ENCODE results near the gene AGAP9. TPM values are rescaled to one million over a fixed set of nuclear protein-coding genes. Genes with fewer than 3 reads are reported as not detected.
"Not testable (repeated sequence)": the region's sequence is repeated elsewhere in the genome, so short reads cannot be mapped to it uniquely, and the experiment has no call there.

Gene AGAP9
- total RNA-seq (2022), result 20.7 and 26.1 TPM in 2 replicates
- Bru-seq, nascent RNA, result percentile 77 among the genes with signal in this experiment
- BruChase-seq, experiment 1, labeled RNA remaining after a 2-hour chase, result percentile 83 among the genes with signal in this experiment
- BruChase-seq, experiment 2, labeled RNA remaining after a 6-hour chase, result percentile 81 among the genes with signal in this experiment
- long read RNA-seq, partial matches to known transcripts, result 3 of 4 reads
- long read RNA-seq, other reads (novel, unspliced or antisense), result 1 of 4 reads

- CTCF ChIA-PET; H3K4me1 Mint-ChIP-seq (ENCODE audit: low read depth, unreplicated experiment); H3K4me3 ChIP-seq (ENCODE audit: low read depth, low read length); intact Hi-C loops (cut with micrococcal nuclease; ENCODE audit: unreplicated experiment); H3K27me3 ChIP-seq (replicated peaks; ENCODE audit: control insufficient read depth, insufficient read depth, low read length); H3K36me3 ChIP-seq (ENCODE audit: control insufficient read depth, insufficient read depth, low read length); BruUV-seq (replicated peaks); H3K27me3 Mint-ChIP-seq (ENCODE audit: insufficient read depth, unreplicated experiment); H3K27ac Mint-ChIP-seq (ENCODE audit: unreplicated experiment); DNase-seq; H3K4me3 Mint-ChIP-seq (ENCODE audit: unreplicated experiment); H3K9me3 Mint-ChIP-seq (ENCODE audit: unreplicated experiment); H3K9me3 ChIP-seq; POLR2A ChIA-PET; H3K36me3 Mint-ChIP-seq (ENCODE audit: insufficient read depth, unreplicated experiment); H3K4me1 ChIP-seq: not testable (repeated sequence)
These were observed at the start of gene AGAP9 for GRCh38 chr10:47523475-47523874. Gene AGAP9 (minus strand): TSS chr10:47523638. CDS start chr10:47523526, 112 bp downstream.

- H3K9me3 ChIP-seq; H3K4me1 Mint-ChIP-seq (ENCODE audit: low read depth, unreplicated experiment); H3K27ac Mint-ChIP-seq (ENCODE audit: unreplicated experiment); H3K36me3 Mint-ChIP-seq (ENCODE audit: insufficient read depth, unreplicated experiment); H3K36me3 ChIP-seq (ENCODE audit: control insufficient read depth, insufficient read depth, low read length); H3K4me3 Mint-ChIP-seq (ENCODE audit: unreplicated experiment); H3K4me3 ChIP-seq (ENCODE audit: low read depth, low read length); H3K27me3 ChIP-seq (replicated peaks; ENCODE audit: control insufficient read depth, insufficient read depth, low read length); DNase-seq; CTCF ChIA-PET; H3K9me3 Mint-ChIP-seq (ENCODE audit: unreplicated experiment); intact Hi-C loops (cut with micrococcal nuclease; ENCODE audit: unreplicated experiment); H3K27me3 Mint-ChIP-seq (ENCODE audit: insufficient read depth, unreplicated experiment); BruUV-seq (replicated peaks); H3K4me1 ChIP-seq; POLR2A ChIA-PET: not testable (repeated sequence)
These were observed 47.9 kb upstream of the AGAP9 start for GRCh38 chr10:47571138-47571912.

DNA sequence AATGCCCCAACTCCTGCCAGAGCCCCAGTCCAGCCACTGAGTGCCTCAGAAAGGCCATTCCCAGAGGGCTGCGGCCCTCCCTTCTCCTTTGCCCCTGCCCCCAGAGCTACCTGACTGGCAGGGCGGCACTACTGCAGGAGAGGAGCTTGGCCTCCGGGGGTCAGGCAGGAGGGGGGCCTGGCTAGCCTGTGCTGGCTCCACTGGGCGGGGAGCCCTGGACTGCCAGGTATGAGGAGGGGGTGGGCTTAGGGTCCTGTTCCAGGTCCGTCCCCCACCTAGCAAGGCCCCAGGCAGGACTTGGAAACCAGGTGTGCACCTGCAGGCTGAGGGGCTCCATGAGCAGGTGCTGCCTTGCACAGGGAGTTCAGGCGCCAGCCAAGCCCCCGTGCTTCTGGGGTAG is 43.3 kb upstream of the AGAP9 start:
- H3K27ac Mint-ChIP-seq (ENCODE audit: unreplicated experiment); H3K4me1 Mint-ChIP-seq (ENCODE audit: low read depth, unreplicated experiment); H3K27me3 ChIP-seq (replicated peaks; ENCODE audit: control insufficient read depth, insufficient read depth, low read length); H3K36me3 ChIP-seq (ENCODE audit: control insufficient read depth, insufficient read depth, low read length); H3K9me3 Mint-ChIP-seq (ENCODE audit: unreplicated experiment); H3K4me1 ChIP-seq; H3K36me3 Mint-ChIP-seq (ENCODE audit: insufficient read depth, unreplicated experiment); POLR2A ChIA-PET; intact Hi-C loops (cut with micrococcal nuclease; ENCODE audit: unreplicated experiment); BruUV-seq (replicated peaks); H3K4me3 ChIP-seq (ENCODE audit: low read depth, low read length); CTCF ChIA-PET; H3K27me3 Mint-ChIP-seq (ENCODE audit: insufficient read depth, unreplicated experiment); DNase-seq; H3K9me3 ChIP-seq; H3K4me3 Mint-ChIP-seq (ENCODE audit: unreplicated experiment): not testable (repeated sequence)

DNA sequence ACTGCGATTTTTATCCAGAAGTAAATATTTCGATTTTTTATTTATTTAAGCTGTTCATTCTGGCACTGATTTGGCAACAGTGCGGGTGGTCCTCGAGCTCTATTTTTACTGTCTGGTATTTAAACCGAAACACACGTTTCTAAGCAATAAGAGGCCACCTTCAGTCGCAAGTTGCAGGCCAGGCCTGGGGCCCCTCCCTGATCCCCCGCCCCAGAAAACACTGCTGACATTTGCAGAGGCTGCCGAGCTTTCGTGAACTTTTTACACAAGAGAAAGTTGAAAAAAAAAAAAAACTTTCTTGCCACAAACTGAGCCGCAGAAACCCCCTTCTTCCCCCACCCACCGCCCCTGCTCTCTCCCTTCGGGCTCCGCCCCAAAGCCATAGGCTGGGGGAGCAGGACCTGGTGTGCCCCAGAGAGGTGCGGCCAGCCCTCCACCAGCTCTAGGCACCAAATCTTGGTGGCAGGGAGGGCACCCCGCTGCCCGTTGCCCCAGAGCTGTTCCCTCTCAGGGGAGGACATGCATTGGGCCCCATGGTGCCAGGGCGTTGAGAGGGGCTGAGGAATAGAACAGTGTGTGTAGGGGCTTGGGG is 42.8 kb upstream of the AGAP9 start:
- H3K27me3 Mint-ChIP-seq (ENCODE audit: insufficient read depth, unreplicated experiment); H3K36me3 Mint-ChIP-seq (ENCODE audit: insufficient read depth, unreplicated experiment); H3K27ac Mint-ChIP-seq (ENCODE audit: unreplicated experiment); CTCF ChIA-PET; H3K4me3 Mint-ChIP-seq (ENCODE audit: unreplicated experiment); intact Hi-C loops (cut with micrococcal nuclease; ENCODE audit: unreplicated experiment); H3K9me3 Mint-ChIP-seq (ENCODE audit: unreplicated experiment); H3K4me1 Mint-ChIP-seq (ENCODE audit: low read depth, unreplicated experiment); H3K9me3 ChIP-seq; POLR2A ChIA-PET; H3K27me3 ChIP-seq (replicated peaks; ENCODE audit: control insufficient read depth, insufficient read depth, low read length); H3K4me3 ChIP-seq (ENCODE audit: low read depth, low read length); H3K4me1 ChIP-seq; DNase-seq; H3K36me3 ChIP-seq (ENCODE audit: control insufficient read depth, insufficient read depth, low read length); BruUV-seq (replicated peaks): not testable (repeated sequence)

GRCh38 chr10:47565517-47565920 is 42.1 kb upstream of the AGAP9 start:
- H3K9me3 ChIP-seq; H3K36me3 ChIP-seq (ENCODE audit: control insufficient read depth, insufficient read depth, low read length); H3K4me3 ChIP-seq (ENCODE audit: low read depth, low read length); CTCF ChIA-PET; H3K4me1 Mint-ChIP-seq (ENCODE audit: low read depth, unreplicated experiment); H3K27ac Mint-ChIP-seq (ENCODE audit: unreplicated experiment); intact Hi-C loops (cut with micrococcal nuclease; ENCODE audit: unreplicated experiment); H3K27me3 ChIP-seq (replicated peaks; ENCODE audit: control insufficient read depth, insufficient read depth, low read length); H3K9me3 Mint-ChIP-seq (ENCODE audit: unreplicated experiment); H3K27me3 Mint-ChIP-seq (ENCODE audit: insufficient read depth, unreplicated experiment); H3K4me1 ChIP-seq; H3K36me3 Mint-ChIP-seq (ENCODE audit: insufficient read depth, unreplicated experiment); POLR2A ChIA-PET; H3K4me3 Mint-ChIP-seq (ENCODE audit: unreplicated experiment); DNase-seq; BruUV-seq (replicated peaks): not testable (repeated sequence)

GRCh38 chr10:47564953-47565352 is 41.5 kb upstream of the AGAP9 start:
- H3K27ac Mint-ChIP-seq (ENCODE audit: unreplicated experiment); H3K36me3 Mint-ChIP-seq (ENCODE audit: insufficient read depth, unreplicated experiment); POLR2A ChIA-PET; H3K27me3 ChIP-seq (replicated peaks; ENCODE audit: control insufficient read depth, insufficient read depth, low read length); H3K4me1 Mint-ChIP-seq (ENCODE audit: low read depth, unreplicated experiment); intact Hi-C loops (cut with micrococcal nuclease; ENCODE audit: unreplicated experiment); CTCF ChIA-PET; H3K27me3 Mint-ChIP-seq (ENCODE audit: insufficient read depth, unreplicated experiment); H3K4me3 Mint-ChIP-seq (ENCODE audit: unreplicated experiment); H3K4me1 ChIP-seq; H3K36me3 ChIP-seq (ENCODE audit: control insufficient read depth, insufficient read depth, low read length); DNase-seq; H3K4me3 ChIP-seq (ENCODE audit: low read depth, low read length); H3K9me3 ChIP-seq; BruUV-seq (replicated peaks); H3K9me3 Mint-ChIP-seq (ENCODE audit: unreplicated experiment): not testable (repeated sequence)

GRCh38 chr10:47564318-47564717 is 40.9 kb upstream of the AGAP9 start:
- H3K4me3 ChIP-seq (ENCODE audit: low read depth, low read length); H3K9me3 ChIP-seq; H3K4me1 Mint-ChIP-seq (ENCODE audit: low read depth, unreplicated experiment); H3K4me3 Mint-ChIP-seq (ENCODE audit: unreplicated experiment); DNase-seq; H3K27me3 ChIP-seq (replicated peaks; ENCODE audit: control insufficient read depth, insufficient read depth, low read length); CTCF ChIA-PET; POLR2A ChIA-PET; BruUV-seq (replicated peaks); intact Hi-C loops (cut with micrococcal nuclease; ENCODE audit: unreplicated experiment); H3K36me3 Mint-ChIP-seq (ENCODE audit: insufficient read depth, unreplicated experiment); H3K27me3 Mint-ChIP-seq (ENCODE audit: insufficient read depth, unreplicated experiment); H3K4me1 ChIP-seq; H3K36me3 ChIP-seq (ENCODE audit: control insufficient read depth, insufficient read depth, low read length); H3K27ac Mint-ChIP-seq (ENCODE audit: unreplicated experiment); H3K9me3 Mint-ChIP-seq (ENCODE audit: unreplicated experiment): not testable (repeated sequence)
